Retinal pigment epithelial cell (primary cell): ENCODE measurements around the gene LPAR1.
"Not testable (repeated sequence)": the region's sequence is repeated elsewhere in the genome, so short reads cannot be mapped to it uniquely, and the experiment has no call there.

ENCODE experiments used
- DNase-seq: peaks from one replicate; pipeline ENCODE4 v3.0.0-alpha.2; 2010; ENCODE audit warnings: low read depth
- H3K4me3 ChIP-seq: 2 replicates; pipeline ENCODE4 v1.5.1; 2011; ENCODE audit warnings: mild to moderate bottlenecking, low read length, control low read depth, moderate library complexity
- TF ChIP-seq, protein P1 (sequence below): conservative IDR thresholded peaks from 2 replicates; pipeline ENCODE4 v1.5.1; 2011; ENCODE audit warnings: low read depth, low read length, control low read depth, inconsistent platforms

The LPAR1 gene

DNA sequence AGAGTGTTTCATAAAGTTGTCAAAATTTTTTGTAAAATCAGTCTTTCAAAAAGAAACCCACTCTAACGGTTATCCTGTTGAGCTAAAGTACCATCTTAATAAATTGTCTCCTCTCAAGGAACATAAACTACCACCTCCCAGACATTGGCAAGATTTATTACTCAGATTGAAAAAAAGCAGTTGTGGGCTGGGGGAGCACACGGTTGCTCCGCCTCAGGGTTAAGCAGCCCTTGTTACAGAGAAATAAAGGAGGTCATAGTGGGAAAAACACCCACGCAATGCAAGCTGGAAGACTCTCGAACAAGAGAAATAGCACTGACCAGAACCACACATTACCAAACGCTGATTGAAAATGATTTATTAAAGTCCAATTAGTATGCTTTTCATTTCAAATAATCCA lies 165.3 kb downstream of the LPAR1 start:
- TF ChIP-seq, protein P1, sequence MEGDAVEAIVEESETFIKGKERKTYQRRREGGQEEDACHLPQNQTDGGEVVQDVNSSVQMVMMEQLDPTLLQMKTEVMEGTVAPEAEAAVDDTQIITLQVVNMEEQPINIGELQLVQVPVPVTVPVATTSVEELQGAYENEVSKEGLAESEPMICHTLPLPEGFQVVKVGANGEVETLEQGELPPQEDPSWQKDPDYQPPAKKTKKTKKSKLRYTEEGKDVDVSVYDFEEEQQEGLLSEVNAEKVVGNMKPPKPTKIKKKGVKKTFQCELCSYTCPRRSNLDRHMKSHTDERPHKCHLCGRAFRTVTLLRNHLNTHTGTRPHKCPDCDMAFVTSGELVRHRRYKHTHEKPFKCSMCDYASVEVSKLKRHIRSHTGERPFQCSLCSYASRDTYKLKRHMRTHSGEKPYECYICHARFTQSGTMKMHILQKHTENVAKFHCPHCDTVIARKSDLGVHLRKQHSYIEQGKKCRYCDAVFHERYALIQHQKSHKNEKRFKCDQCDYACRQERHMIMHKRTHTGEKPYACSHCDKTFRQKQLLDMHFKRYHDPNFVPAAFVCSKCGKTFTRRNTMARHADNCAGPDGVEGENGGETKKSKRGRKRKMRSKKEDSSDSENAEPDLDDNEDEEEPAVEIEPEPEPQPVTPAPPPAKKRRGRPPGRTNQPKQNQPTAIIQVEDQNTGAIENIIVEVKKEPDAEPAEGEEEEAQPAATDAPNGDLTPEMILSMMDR, result no peak

DNA sequence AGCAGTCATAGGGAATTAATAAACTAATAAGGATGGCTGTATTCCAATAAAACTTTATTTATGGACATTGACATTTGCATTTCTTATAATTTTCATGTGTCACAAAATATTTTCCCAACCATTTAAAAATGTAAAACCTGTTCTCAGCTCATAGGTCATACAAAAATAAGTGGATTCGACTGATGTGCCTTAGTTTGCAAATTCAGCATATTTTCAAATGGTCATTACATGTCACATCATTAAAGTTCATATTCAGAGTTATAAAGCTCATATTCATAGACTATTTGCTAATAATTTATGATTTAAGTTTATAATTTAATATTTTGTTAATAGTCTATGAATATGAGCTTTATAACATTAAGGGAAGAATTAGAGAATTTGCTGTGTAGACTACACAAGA lies 166.5 kb downstream of the LPAR1 start:
- H3K4me3 ChIP-seq, result no peak overlapping the region
- no peak for DNase-seq
- TF ChIP-seq, protein P1, result no peak

More for the DNA sequence above, 165.3 kb downstream of the LPAR1 start:
- no peak for DNase-seq
- no peak overlapping the region for H3K4me3 ChIP-seq

DNA sequence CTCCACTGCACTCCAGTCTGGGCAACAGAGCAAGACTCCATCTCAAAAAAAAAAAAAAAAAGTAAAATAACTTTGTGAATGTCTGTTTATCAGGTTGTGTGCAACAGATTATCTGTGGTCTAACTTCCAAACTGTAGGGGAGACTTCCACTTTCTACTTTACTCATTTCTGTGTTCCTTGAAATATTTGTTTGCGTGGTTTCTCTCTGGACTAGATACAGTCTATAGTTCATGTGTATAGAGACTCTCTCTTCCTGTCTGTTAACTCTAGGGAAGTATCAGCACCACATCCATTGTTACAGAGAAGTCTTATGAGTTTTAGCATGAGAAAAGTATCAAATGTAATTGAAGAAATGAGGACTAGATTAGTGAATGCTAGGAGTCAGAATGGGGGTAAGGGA lies 168.3 kb downstream of the LPAR1 start:
- TF ChIP-seq, protein P1, result no peak
- H3K4me3 ChIP-seq, result no peak overlapping the region
- DNase-seq, result no peak

GRCh38 chr9:110864011-110864410 lies 174.3 kb downstream of the LPAR1 start:
- H3K4me3 ChIP-seq, result no peak overlapping the region
- no peak for DNase-seq

DNA sequence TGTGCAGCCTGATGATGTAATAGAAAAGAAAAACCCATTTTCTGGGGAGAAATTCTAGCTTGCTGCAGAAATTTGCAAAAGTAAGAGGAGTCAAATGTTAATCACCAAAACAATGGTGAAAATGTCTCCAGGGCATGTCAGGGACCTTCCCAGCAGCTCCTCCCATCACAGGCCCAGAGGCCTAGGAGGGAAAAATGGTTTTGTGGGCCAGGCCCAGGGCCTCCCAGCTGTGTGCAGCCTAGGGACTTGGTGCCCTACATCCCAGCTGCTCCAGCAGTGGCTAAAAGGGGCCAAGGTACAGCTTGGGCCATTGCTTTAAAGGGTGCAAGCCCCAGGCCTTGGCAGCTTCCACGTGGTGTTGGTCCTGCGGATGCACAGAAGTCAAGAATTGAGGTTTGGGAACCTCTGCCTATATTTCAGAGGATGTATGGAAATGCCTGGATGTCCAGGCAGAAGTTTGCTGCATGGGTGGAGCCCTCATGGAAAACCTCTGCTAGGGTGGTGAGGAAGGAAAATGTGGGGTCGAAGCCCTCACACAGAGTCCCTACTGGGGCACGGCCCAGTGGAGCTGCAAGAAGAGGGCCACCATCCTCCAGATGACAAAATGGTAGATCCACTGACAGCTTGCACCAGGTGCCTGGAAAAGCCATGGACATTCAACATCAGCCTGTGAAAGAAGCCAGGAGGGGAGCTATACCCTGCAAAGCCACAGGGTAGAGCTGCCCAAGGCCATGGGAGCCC lies 176.7 kb downstream of the LPAR1 start:
- not testable (repeated sequence) for H3K4me3 ChIP-seq

More at GRCh38 chr9:110864011-110864410, 174.3 kb downstream of the LPAR1 start:
- TF ChIP-seq, protein P1, result no peak

GRCh38 chr9:110856772-110857171 lies 181.5 kb downstream of the LPAR1 start:
- no peak overlapping the region for H3K4me3 ChIP-seq
- TF ChIP-seq, protein P1, result no peak
- no peak for DNase-seq

More for the DNA sequence above, 176.7 kb downstream of the LPAR1 start:
- DNase-seq, result not testable (repeated sequence)

- no peak for DNase-seq
- H3K4me3 ChIP-seq, result no peak overlapping the region
- TF ChIP-seq, protein P1, result no peak
Observed at GRCh38 chr9:110850401-110851135, 187.7 kb downstream of the LPAR1 start.
